HEK293 (cell line): Measurements from ENCODE around the gene ELMO1.

Experiments
- CTCF ChIA-PET: fragments of 350-600 bp; formaldehyde crosslinking; extraction: SDS; loops from one replicate; lab custom pipeline; 2021; ENCODE audit warnings: antibody characterized with exemption; lab: Yijun Ruan, JAX
- POLR2A ChIA-PET: fragments of 300-600 bp; formaldehyde crosslinking; extraction: SDS; loops from one replicate; lab custom pipeline; 2020; ENCODE audit warnings: antibody characterized with exemption, inconsistent platforms; lab: Yijun Ruan, JAX
- H3K27ac ChIP-seq: fragments of 200-500 bp; sonication (Bioruptor generic); 2 replicates; pipeline ENCODE4 v1.5.1; 2014; ENCODE audit warnings: low read depth, low read length, control low read depth, inconsistent platforms; ENCODE audit errors: extremely low read depth
- H3K36me3 ChIP-seq, 2 experiments: fragments of 200-500 bp in 1 of 2; sonication (Bioruptor generic) in 1 of 2; 1 replicate in 1 of 2; 2 replicates in 1 of 2; pipeline ENCODE4 v1.5.1; 2014 to 2017; ENCODE audit warnings: inconsistent platforms in 2 of 2, low read length in 2 of 2; ENCODE audit not compliant: control insufficient read depth in 2 of 2, insufficient read depth in 1 of 2
- H3K4me1 ChIP-seq: fragments of 200-500 bp; sonication (Bioruptor generic); 2 replicates; pipeline ENCODE4 v1.5.1; 2014; ENCODE audit warnings: mild to moderate bottlenecking, low read length, inconsistent platforms; ENCODE audit not compliant: control insufficient read depth, insufficient read depth
- H3K4me3 ChIP-seq: 2 replicates; pipeline ENCODE4 v1.5.1; 2011; ENCODE audit warnings: low read depth, mild to moderate bottlenecking, control low read depth, low read length, moderate library complexity
- H3K9me3 ChIP-seq: fragments of 200-500 bp; sonication (Bioruptor generic); 2 replicates; pipeline ENCODE4 v1.5.1; 2014; ENCODE audit warnings: low read depth, low read length, inconsistent platforms; ENCODE audit not compliant: control insufficient read depth, insufficient read depth
- BCL11A ChIP-seq: fragments of 450-650 bp; formaldehyde crosslinking; IDR thresholded peaks from 2 replicates; pipeline ENCODE4 v1.5.1; 2016; ENCODE audit warnings: low read depth, missing biosample characterization, missing genetic modification characterization
- BCL11B ChIP-seq: fragments of 450-650 bp; formaldehyde crosslinking; IDR thresholded peaks from 2 replicates; pipeline ENCODE4 v1.5.1; 2016; ENCODE audit warnings: low read depth, missing biosample characterization, missing genetic modification characterization
- KLF9 ChIP-seq: fragments of 450-650 bp; formaldehyde crosslinking; IDR thresholded peaks from 2 replicates; pipeline ENCODE4 v1.5.1; 2016; ENCODE audit warnings: missing biosample characterization, missing genetic modification characterization, low read depth
- RBAK ChIP-seq: fragments of 450-650 bp; formaldehyde crosslinking; IDR thresholded peaks from 2 replicates; pipeline ENCODE4 v1.5.1; 2016; ENCODE audit warnings: missing biosample characterization, missing genetic modification characterization
- SP2 ChIP-seq: fragments of 450-650 bp; formaldehyde crosslinking; IDR thresholded peaks from 2 replicates; pipeline ENCODE4 v1.5.1; 2016; ENCODE audit warnings: missing biosample characterization, missing genetic modification characterization
- ZBTB20 ChIP-seq: fragments of 450-650 bp; formaldehyde crosslinking; IDR thresholded peaks from 2 replicates; pipeline ENCODE4 v1.5.1; 2016; ENCODE audit warnings: missing biosample characterization, missing genetic modification characterization
- ZBTB7A ChIP-seq: fragments of 450-650 bp; formaldehyde crosslinking; IDR thresholded peaks from 2 replicates; pipeline ENCODE4 v1.5.1; 2016; ENCODE audit warnings: low read depth, missing biosample characterization, missing genetic modification characterization
- ZFP69B ChIP-seq: fragments of 450-650 bp; formaldehyde crosslinking; IDR thresholded peaks from 2 replicates; pipeline ENCODE4 v1.5.1; 2016; ENCODE audit warnings: missing biosample characterization, missing genetic modification characterization
- ZNF146 ChIP-seq: fragments of 450-650 bp; formaldehyde crosslinking; IDR thresholded peaks from 2 replicates; pipeline ENCODE4 v1.5.1; 2016; ENCODE audit warnings: missing biosample characterization, missing genetic modification characterization
- ZNF175 ChIP-seq: fragments of 450-650 bp; formaldehyde crosslinking; IDR thresholded peaks from 2 replicates; pipeline ENCODE4 v1.5.1; 2016; ENCODE audit warnings: missing biosample characterization, missing genetic modification characterization
- ZNF2 ChIP-seq: fragments of 450-650 bp; formaldehyde crosslinking; IDR thresholded peaks from 2 replicates; pipeline ENCODE4 v1.5.1; 2016; ENCODE audit warnings: missing biosample characterization, missing genetic modification characterization
- ZNF223 ChIP-seq: fragments of 450-650 bp; formaldehyde crosslinking; IDR thresholded peaks from 2 replicates; pipeline ENCODE4 v1.5.1; 2016; ENCODE audit warnings: missing biosample characterization, missing genetic modification characterization
- ZNF423 ChIP-seq: fragments of 450-650 bp; formaldehyde crosslinking; IDR thresholded peaks from 2 replicates; pipeline ENCODE4 v1.5.1; 2016; ENCODE audit warnings: missing biosample characterization, missing genetic modification characterization
- ZNF549 ChIP-seq: fragments of 450-650 bp; IDR thresholded peaks from 2 replicates; pipeline ENCODE4 v1.5.1; 2018; ENCODE audit warnings: missing biosample characterization, missing genetic modification characterization, mild to moderate bottlenecking, inconsistent platforms, moderate library complexity
- ZNF596 ChIP-seq: fragments of 450-650 bp; IDR thresholded peaks from 2 replicates; pipeline ENCODE4 v1.5.0; 2018; ENCODE audit warnings: missing biosample characterization, mild to moderate bottlenecking, missing genetic modification characterization, moderate library complexity
- ZNF654 ChIP-seq: fragments of 450-650 bp; formaldehyde crosslinking; IDR thresholded peaks from 2 replicates; pipeline ENCODE4 v1.5.1; 2016; ENCODE audit warnings: low read depth, missing biosample characterization, missing genetic modification characterization
- ZNF830 ChIP-seq: fragments of 450-650 bp; IDR thresholded peaks from 2 replicates; pipeline ENCODE4 v1.5.0; 2018; ENCODE audit warnings: missing biosample characterization, missing genetic modification characterization, low read depth, mild to moderate bottlenecking, moderate library complexity
- ZSCAN30 ChIP-seq: fragments of 450-650 bp; IDR thresholded peaks from 2 replicates; pipeline ENCODE4 v1.5.1; 2018; ENCODE audit warnings: missing biosample characterization, mild to moderate bottlenecking, missing genetic modification characterization, moderate library complexity
- TF ChIP-seq, protein P1 (sequence below): fragments of 450-650 bp; formaldehyde crosslinking; IDR thresholded peaks from 2 replicates; pipeline ENCODE4 v1.5.1; 2016; ENCODE audit warnings: missing biosample characterization, missing genetic modification characterization, low read depth
- TF ChIP-seq, protein P2 (sequence below): fragments of 450-650 bp; formaldehyde crosslinking; IDR thresholded peaks from 2 replicates; pipeline ENCODE4 v1.5.1; 2016; ENCODE audit warnings: missing biosample characterization, missing genetic modification characterization
- TF ChIP-seq, protein P3 (sequence below): fragments of 450-650 bp; formaldehyde crosslinking; IDR thresholded peaks from 2 replicates; pipeline ENCODE4 v1.5.1; 2017; ENCODE audit warnings: missing biosample characterization, missing genetic modification characterization
- TF ChIP-seq, protein P4 (sequence below): fragments of 450-650 bp; formaldehyde crosslinking; IDR thresholded peaks from 2 replicates; pipeline ENCODE4 v1.5.1; 2017; ENCODE audit warnings: missing biosample characterization, missing genetic modification characterization

The ELMO1 gene

DNA sequence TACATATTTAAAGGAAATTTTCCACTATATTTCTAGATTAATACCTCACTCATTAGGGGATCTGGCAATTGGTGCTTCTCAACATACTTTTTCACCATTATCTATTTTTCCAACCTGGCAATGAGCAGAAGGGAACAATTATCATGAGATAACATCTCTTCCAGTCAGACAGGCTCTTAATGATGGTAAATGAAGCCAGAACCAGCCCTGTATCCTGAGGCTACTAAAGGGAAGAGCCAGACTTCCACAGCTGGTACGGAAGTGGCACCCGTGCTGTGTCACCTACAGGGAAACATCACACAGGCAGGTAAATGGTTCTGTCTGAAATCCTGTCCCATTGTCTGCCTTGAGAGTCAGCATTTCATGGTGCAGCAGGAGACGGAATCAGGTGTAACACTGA, 75.9 kb downstream of the ELMO1 start:
- Histone ChIP-seq H3K4me3 (no peak overlapping the region), H3K4me1 (no peaks in the 10 kb centered on the region), H3K27ac (no peak overlapping the region), H3K9me3 (no peaks in the 10 kb centered on the region), H3K36me3 (no peaks in the 10 kb centered on the region)
- TF ChIP-seq BCL11B (tag by site-specific recombination) (no peak), ZNF146 (tag by site-specific recombination) (no peak), SP2 (tag by site-specific recombination) (no peak), RBAK (no peak), ZBTB20 (tag by site-specific recombination) (no peak)
- TF ChIP-seq, protein P1, sequence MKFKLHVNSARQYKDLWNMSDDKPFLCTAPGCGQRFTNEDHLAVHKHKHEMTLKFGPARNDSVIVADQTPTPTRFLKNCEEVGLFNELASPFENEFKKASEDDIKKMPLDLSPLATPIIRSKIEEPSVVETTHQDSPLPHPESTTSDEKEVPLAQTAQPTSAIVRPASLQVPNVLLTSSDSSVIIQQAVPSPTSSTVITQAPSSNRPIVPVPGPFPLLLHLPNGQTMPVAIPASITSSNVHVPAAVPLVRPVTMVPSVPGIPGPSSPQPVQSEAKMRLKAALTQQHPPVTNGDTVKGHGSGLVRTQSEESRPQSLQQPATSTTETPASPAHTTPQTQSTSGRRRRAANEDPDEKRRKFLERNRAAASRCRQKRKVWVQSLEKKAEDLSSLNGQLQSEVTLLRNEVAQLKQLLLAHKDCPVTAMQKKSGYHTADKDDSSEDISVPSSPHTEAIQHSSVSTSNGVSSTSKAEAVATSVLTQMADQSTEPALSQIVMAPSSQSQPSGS (tag by site-specific recombination) = no peak
- TF ChIP-seq, protein P2, sequence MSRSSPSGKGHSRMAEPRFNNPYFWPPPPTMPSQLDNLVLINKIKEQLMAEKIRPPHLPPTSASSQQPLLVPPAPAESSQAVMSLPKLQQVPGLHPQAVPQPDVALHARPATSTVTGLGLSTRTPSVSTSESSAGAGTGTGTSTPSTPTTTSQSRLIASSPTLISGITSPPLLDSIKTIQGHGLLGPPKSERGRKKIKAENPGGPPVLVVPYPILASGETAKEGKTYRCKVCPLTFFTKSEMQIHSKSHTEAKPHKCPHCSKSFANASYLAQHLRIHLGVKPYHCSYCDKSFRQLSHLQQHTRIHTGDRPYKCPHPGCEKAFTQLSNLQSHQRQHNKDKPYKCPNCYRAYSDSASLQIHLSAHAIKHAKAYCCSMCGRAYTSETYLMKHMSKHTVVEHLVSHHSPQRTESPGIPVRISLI (tag by site-specific recombination) = no peak
- ChIA-PET CTCF (no interaction called here), POLR2A (no interaction called here)

DNA sequence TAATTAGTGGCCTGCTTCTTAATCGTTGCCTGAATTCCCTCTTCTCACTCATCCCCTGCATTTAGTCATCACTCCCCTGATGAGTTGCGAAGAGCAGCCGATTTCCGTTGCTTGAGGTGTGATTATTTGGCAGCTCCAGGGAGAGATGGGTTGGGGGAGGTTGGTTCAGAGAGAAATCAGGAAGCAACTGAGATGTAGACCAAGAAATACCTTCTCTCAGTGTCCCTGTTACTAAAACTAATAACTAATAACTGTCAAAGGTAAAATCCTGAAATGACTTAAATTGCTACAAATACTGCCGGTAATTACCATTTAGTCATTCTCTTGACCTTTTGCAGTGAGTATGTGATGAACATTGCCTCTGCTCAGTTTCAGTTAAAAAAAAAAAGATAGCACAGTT, 76.9 kb downstream of the ELMO1 start:
- H3K27ac ChIP-seq = no peak overlapping the region
- ChIA-PET CTCF (interaction anchor here (0.6 kb wide), 1 partner anchor 349 kb away, joined by 3 read pairs; no protein-coding TSS in a partner anchor), POLR2A (no interaction called here)
- no peaks in the 10 kb centered on the region for H3K4me1 ChIP-seq
- TF ChIP-seq ZNF596 (no peak), ZNF423 (tag by site-specific recombination) (no peak), RBAK (no peak), KLF9 (tag by site-specific recombination) (no peak), ZBTB7A (tag by site-specific recombination) (no peak), ZSCAN30 (tag by site-specific recombination) (no peak), ZNF830 (tag by site-specific recombination) (no peak), ZNF2 (tag by site-specific recombination) (no peak), ZFP69B (tag by site-specific recombination) (no peak)
- TF ChIP-seq, protein P3, sequence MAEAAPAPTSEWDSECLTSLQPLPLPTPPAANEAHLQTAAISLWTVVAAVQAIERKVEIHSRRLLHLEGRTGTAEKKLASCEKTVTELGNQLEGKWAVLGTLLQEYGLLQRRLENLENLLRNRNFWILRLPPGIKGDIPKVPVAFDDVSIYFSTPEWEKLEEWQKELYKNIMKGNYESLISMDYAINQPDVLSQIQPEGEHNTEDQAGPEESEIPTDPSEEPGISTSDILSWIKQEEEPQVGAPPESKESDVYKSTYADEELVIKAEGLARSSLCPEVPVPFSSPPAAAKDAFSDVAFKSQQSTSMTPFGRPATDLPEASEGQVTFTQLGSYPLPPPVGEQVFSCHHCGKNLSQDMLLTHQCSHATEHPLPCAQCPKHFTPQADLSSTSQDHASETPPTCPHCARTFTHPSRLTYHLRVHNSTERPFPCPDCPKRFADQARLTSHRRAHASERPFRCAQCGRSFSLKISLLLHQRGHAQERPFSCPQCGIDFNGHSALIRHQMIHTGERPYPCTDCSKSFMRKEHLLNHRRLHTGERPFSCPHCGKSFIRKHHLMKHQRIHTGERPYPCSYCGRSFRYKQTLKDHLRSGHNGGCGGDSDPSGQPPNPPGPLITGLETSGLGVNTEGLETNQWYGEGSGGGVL (tag by site-specific recombination) = no peak
- no peak overlapping the region for H3K4me3 ChIP-seq
- H3K9me3 ChIP-seq = no peaks in the 10 kb centered on the region
- no peaks in the 10 kb centered on the region for H3K36me3 ChIP-seq

DNA sequence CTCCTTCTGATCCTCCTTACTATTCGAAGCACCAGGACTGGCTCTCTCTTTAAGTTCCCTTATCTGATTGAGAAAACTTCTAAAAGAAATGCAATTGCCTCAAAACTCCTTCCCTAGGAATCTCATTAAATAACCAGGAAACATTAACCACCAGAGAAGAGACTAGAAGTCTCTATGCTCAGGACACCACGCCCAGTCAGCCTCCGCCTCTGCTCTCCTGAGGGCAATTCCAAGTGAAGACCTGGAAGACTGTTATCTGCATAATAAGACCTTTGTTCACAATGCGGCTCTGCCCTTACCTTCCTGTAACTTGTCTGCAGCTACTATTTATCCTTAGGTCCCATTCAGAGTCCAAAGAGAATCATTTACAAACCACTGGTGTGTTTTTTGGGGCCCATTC, 78.8 kb downstream of the ELMO1 start:
- H3K27ac ChIP-seq = no peak overlapping the region
- POLR2A ChIA-PET = no interaction called here
- no peak overlapping the region for H3K4me3 ChIP-seq
- no peaks in the 10 kb centered on the region for H3K9me3 ChIP-seq
- CTCF ChIA-PET = no interaction called here
- no peaks in the 10 kb centered on the region for H3K4me1 ChIP-seq
- H3K36me3 ChIP-seq = no peaks in the 10 kb centered on the region
- TF ChIP-seq ZNF654 (tag by site-specific recombination) (no peak), ZNF549 (tag by site-specific recombination) (no peak), BCL11A (tag by site-specific recombination) (no peak), ZNF175 (tag by site-specific recombination) (no peak), ZNF223 (tag by site-specific recombination) (no peak)
- TF ChIP-seq, protein P4, sequence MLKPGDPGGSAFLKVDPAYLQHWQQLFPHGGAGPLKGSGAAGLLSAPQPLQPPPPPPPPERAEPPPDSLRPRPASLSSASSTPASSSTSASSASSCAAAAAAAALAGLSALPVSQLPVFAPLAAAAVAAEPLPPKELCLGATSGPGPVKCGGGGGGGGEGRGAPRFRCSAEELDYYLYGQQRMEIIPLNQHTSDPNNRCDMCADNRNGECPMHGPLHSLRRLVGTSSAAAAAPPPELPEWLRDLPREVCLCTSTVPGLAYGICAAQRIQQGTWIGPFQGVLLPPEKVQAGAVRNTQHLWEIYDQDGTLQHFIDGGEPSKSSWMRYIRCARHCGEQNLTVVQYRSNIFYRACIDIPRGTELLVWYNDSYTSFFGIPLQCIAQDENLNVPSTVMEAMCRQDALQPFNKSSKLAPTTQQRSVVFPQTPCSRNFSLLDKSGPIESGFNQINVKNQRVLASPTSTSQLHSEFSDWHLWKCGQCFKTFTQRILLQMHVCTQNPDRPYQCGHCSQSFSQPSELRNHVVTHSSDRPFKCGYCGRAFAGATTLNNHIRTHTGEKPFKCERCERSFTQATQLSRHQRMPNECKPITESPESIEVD (tag by site-specific recombination) = no peak
- TF ChIP-seq, protein P2 (tag by site-specific recombination) = no peak
